ENCODE measurements around the gene JADE1. TPM values are rescaled to one million over a fixed set of nuclear protein-coding genes. Genes with fewer than 3 reads are reported as not detected.

The JADE1 gene
- total RNA-seq, 1 donor from 2014 or later, result 19.8 TPM

DNA sequence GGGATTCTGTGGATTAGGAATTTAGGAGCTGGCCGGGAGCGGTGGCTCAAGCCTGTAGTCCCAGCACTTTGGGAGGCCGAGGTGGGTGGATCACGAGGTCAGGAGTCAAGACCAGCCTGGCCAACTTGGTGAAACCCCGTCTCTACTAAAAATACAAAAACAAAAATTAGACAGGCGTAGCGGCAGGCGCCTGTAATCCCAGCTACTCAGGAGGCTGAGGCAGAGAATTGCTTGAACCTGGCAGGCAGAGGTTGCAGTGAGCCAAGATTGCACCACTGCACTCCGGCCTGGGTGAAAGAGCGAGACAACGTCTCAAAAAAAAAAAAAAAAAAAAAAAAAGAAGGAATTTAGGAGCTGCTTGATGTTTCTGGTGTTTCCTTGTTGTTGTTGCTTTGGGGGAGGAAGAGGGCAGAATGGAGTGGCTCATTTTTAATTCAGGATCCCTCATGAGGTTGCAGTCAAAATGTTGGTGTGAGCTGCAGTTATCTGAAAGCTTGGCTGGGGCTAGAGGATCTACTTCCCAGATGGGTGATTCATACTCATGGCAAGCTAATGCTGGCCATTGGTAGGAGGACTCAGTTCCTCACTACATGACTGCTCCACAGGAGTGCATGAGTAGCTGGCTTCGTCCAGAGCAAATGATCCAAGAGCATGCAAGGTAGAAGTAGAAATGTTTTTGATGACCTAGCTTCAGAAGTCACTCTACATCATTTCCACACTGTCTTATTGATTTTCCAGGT, 26.5 kb upstream of the JADE1 start:
- Mint-ChIP-seq H3K27ac (no peak overlapping the region), H3K27me3 (ENCODE audit: low read depth) (no peaks in the 10 kb centered on the region), H3K4me3 (no peak overlapping the region), H3K4me1 (peaks cover 7% of the 10 kb centered on the region), H3K36me3 (no peaks in the 10 kb centered on the region), H3K9me3 (peaks cover 5% of the 10 kb centered on the region)
- no peak for DNase-seq (ENCODE audit: low spot score in 2 of 2, unreplicated experiment in 2 of 2)
- TF ChIP-seq, protein P1, sequence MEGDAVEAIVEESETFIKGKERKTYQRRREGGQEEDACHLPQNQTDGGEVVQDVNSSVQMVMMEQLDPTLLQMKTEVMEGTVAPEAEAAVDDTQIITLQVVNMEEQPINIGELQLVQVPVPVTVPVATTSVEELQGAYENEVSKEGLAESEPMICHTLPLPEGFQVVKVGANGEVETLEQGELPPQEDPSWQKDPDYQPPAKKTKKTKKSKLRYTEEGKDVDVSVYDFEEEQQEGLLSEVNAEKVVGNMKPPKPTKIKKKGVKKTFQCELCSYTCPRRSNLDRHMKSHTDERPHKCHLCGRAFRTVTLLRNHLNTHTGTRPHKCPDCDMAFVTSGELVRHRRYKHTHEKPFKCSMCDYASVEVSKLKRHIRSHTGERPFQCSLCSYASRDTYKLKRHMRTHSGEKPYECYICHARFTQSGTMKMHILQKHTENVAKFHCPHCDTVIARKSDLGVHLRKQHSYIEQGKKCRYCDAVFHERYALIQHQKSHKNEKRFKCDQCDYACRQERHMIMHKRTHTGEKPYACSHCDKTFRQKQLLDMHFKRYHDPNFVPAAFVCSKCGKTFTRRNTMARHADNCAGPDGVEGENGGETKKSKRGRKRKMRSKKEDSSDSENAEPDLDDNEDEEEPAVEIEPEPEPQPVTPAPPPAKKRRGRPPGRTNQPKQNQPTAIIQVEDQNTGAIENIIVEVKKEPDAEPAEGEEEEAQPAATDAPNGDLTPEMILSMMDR (IDR thresholded peaks at IDR 0.05; ENCODE audit: unreplicated experiment), result no peak

DNA sequence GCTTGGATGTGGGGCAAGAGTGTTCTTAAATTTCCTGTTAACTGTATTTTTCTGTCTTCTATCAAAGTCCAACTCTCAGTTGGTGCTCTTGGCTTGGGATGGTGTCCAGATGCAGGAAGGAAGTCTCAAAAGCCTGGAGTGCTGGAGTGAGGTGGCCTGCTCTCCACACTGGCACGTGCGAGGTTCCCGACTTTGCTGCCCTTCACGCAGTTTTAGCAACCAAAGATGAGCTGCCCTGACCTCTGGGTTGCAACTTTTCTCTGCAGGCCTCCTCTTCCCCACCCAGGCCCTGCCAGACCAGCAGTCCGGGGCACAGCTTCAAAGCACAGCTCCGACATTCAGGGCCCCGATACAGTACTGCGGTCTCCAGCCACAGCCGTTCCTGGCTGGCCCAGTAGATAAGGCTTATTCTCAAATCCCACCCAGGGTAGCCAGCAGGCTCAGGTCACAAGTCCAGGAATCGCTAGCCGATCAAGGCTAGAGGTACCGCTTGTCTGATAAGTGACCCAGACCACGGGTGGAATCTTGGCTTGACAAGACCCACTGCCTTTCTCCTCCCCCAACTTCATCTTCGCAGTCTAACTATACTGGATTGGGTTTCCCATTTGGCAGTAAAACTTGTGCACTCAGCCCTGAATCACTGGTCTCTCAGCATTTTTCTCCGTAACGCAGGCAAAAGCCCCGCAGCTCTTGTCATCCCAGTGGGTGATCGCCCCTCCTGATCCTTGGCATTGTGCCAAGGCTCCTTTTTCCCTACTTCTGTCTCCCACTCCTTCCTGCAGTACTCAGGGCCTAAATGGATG, 21.8 kb upstream of the JADE1 start:
- peak; percentile 38 to 56 for DNase-seq (ENCODE audit: low spot score in 2 of 2, unreplicated experiment in 2 of 2)
- Mint-ChIP-seq H3K27ac (peak overlapping the region; percentile 66), H3K4me1 (peaks cover 14% of the 10 kb centered on the region), H3K4me3 (no peak overlapping the region), H3K9me3 (no peaks in the 10 kb centered on the region), H3K27me3 (ENCODE audit: low read depth) (no peaks in the 10 kb centered on the region), H3K36me3 (no peaks in the 10 kb centered on the region)
- TF ChIP-seq, protein P1 (IDR thresholded peaks at IDR 0.05; ENCODE audit: unreplicated experiment), result no peak

DNA sequence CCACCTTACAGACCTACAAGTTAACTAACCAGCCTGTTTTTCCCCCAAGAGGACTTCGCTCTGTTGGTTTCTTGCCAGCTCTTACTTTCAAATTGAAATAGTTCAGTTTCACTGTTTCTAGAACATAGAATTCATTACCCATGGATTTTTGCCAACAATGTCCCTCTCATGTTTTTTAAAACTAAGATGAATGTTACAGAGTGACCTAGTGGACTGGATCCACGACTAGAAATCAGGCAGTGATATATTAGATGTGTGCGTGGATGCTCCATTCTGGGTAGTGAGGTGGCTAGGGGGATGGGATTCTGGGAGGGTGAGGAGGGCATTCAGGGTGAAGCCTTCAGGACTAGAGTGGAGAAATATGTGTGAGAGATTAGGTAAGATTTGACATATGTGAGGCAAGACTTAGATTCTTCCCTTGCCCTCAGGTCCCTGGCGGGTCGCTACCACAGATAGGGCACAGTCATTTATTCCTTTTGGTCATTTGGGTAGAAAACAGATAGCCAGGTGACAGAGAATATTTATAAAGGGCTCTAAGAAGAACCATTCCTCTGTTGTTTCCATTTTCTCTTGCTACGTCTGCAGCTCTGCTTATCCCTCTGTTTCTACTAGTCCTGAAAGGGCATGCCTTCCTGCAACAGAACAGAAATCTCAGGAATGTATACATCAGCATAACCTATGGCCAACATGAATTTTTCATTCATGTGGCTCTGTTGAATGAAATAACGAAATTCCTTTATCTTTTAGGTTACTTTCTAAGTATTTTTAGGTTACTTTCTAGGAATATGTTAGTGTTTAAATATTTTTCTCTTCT, 15.4 kb upstream of the JADE1 start:
- TF ChIP-seq, protein P1 (IDR thresholded peaks at IDR 0.05; ENCODE audit: unreplicated experiment), result no peak
- H3K36me3 Mint-ChIP-seq, result no peaks in the 10 kb centered on the region
- H3K27ac Mint-ChIP-seq, result peak overlapping the region; percentile 78
- peaks cover 19% of the 10 kb centered on the region for H3K4me1 Mint-ChIP-seq
- H3K27me3 Mint-ChIP-seq (ENCODE audit: low read depth), result no peaks in the 10 kb centered on the region
- DNase-seq (ENCODE audit: low spot score in 2 of 2, unreplicated experiment in 2 of 2), result no peak
- no peak overlapping the region for H3K4me3 Mint-ChIP-seq
- H3K9me3 Mint-ChIP-seq, result no peaks in the 10 kb centered on the region

DNA sequence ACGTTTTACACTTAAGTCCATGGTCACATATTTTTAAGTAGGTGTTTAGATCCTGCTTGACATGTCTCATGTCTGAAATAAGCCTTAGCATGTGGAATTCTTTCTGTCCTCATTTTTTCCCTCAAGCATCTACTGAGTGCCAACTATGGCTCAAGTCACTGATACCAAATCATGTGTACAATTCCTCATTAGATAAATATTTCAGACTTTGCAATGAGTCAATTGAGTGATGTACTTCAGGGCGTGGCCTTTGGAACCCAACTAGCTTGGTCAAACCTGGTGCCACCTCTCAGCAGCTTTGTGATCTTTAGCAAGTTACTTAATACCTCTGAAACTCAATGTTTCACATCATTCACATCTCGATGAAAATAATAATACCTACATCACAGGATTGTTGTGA, 12.6 kb upstream of the JADE1 start:
- no peaks in the 10 kb centered on the region for H3K36me3 Mint-ChIP-seq
- H3K27ac Mint-ChIP-seq, result no peak overlapping the region
- TF ChIP-seq, protein P1 (IDR thresholded peaks at IDR 0.05; ENCODE audit: unreplicated experiment), result no peak
- no peak overlapping the region for H3K4me3 Mint-ChIP-seq
- no peaks in the 10 kb centered on the region for H3K27me3 Mint-ChIP-seq (ENCODE audit: low read depth)
- H3K4me1 Mint-ChIP-seq, result peaks cover 18% of the 10 kb centered on the region
- no peak for DNase-seq (ENCODE audit: low spot score in 2 of 2, unreplicated experiment in 2 of 2)
- H3K9me3 Mint-ChIP-seq, result no peaks in the 10 kb centered on the region

DNA sequence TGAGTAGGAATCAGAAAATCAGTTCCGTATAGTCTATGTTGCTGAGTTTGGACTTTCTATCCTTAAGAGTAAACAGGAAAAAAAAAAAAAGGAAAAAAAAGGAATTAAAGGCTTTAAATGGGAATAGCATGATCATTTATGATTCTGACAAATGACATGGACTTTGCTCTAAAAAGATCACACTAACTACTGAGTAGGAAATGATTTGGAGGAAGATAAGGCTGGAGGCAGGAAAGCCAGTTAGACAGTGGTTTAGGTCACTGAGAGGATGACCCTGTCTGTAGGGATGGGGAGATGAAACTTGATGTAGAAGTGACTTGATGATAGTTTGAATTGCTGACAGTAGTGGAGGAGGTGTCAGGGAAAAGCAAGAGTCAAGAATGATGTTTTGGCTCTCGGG, 9.2 kb upstream of the JADE1 start:
- H3K4me3 Mint-ChIP-seq, result no peak overlapping the region
- TF ChIP-seq, protein P1 (IDR thresholded peaks at IDR 0.05; ENCODE audit: unreplicated experiment), result no peak

More for the DNA sequence above, 9.2 kb upstream of the JADE1 start:
- peaks cover 15% of the 10 kb centered on the region for H3K4me1 Mint-ChIP-seq
- no peaks in the 10 kb centered on the region for H3K36me3 Mint-ChIP-seq
- no peaks in the 10 kb centered on the region for H3K9me3 Mint-ChIP-seq
- H3K27ac Mint-ChIP-seq, result no peak overlapping the region
- H3K27me3 Mint-ChIP-seq (ENCODE audit: low read depth), result no peaks in the 10 kb centered on the region
- no peak for DNase-seq (ENCODE audit: low spot score in 2 of 2, unreplicated experiment in 2 of 2)
